B cell (primary cell): Measurements from ENCODE around the gene DGKB. TPM values are rescaled to one million over a fixed set of nuclear protein-coding genes. Genes with fewer than 3 reads are reported as not detected.

ENCODE experiments used
- ATAC-seq: fragments of 200-7000 bp; cut with Tn5 transposase; one replicate; pipeline ENCODE4 v1.10.0; 2021; ENCODE audit warnings: low read depth, mild to moderate bottlenecking, moderate number of reproducible peaks, moderate library complexity
- CTCF ChIA-PET: fragments of 350-600 bp; sonication (Branson Sonifier 250); formaldehyde crosslinking; loops from one replicate; lab custom pipeline; 2021; ENCODE audit warnings: antibody characterized with exemption, inconsistent platforms; lab: Charles Lee
- POLR2A ChIA-PET: fragments of 350-600 bp; sonication (Branson Sonifier 250); formaldehyde crosslinking; loops from one replicate; lab custom pipeline; 2021; ENCODE audit warnings: antibody characterized with exemption; lab: Charles Lee
- DNase-seq: peaks from one replicate; pipeline ENCODE4 v3.0.0; 2013
- H2AFZ ChIP-seq: 2 replicates; pipeline ENCODE4 v1.6.1; 2012; ENCODE audit warnings: mild to moderate bottlenecking, low read depth, low read length; ENCODE audit not compliant: insufficient read depth, poor library complexity, severe bottlenecking
- H3K27ac ChIP-seq, 2 donors: 1 replicate in 1 of 2; 2 replicates in 1 of 2; pipeline ENCODE4 v1.5.1; 2012 to 2013; ENCODE audit warnings: low read length in 2 of 2, mild to moderate bottlenecking in 2 of 2, moderate library complexity in 1 of 2
- H3K27me3 ChIP-seq, 4 experiments: fragments of 200-600 bp in 1 of 4; sonication (generic) in 1 of 4; replicated peaks in 1 of 4; 1 replicate in 2 of 4; 2 replicates in 2 of 4; pipeline versions ENCODE4 v1.6.1 to v1.7.0; 2013 to 2016; ENCODE audit warnings: low read length in 3 of 4, mild to moderate bottlenecking in 2 of 4, mixed read lengths in 1 of 4, moderate library complexity in 1 of 4; ENCODE audit not compliant: insufficient read depth in 4 of 4, control insufficient read depth in 3 of 4; ENCODE audit errors: control extremely low read depth in 1 of 4
- H3K36me3 ChIP-seq, 2 experiments: replicated peaks in 1 of 2; 1 replicate in 1 of 2; 2 replicates in 1 of 2; pipeline versions ENCODE4 v1.6.1 to v1.7.1; 2013; ENCODE audit warnings: low read length in 1 of 2; ENCODE audit not compliant: insufficient read depth in 2 of 2, control insufficient read depth in 1 of 2; ENCODE audit errors: control extremely low read depth in 1 of 2, extremely low read depth in 1 of 2
- H3K4me1 ChIP-seq, 2 donors: fragments of 200-600 bp in 1 of 2; sonication (generic) in 1 of 2; 1 replicate in 1 of 2; 2 replicates in 1 of 2; pipeline versions ENCODE4 v1.5.1 to v1.6.1; 2013 to 2017; ENCODE audit warnings: low read length in 2 of 2; ENCODE audit not compliant: control insufficient read depth in 2 of 2, insufficient read depth in 2 of 2
- H3K4me2 ChIP-seq: replicated peaks from 2 replicates; pipeline ENCODE3; 2012; ENCODE audit warnings: mild to moderate bottlenecking, low read depth, low read length; ENCODE audit not compliant: poor library complexity, severe bottlenecking
- H3K4me3 ChIP-seq, 5 experiments: fragments of 200-600 bp in 1 of 5; sonication (generic) in 1 of 5; 1 replicate in 3 of 5; 2 replicates in 2 of 5; pipeline versions ENCODE4 v1.5.1 to v1.7.0; 2011 to 2016; ENCODE audit warnings: low read length in 4 of 5, mild to moderate bottlenecking in 4 of 5, low read depth in 2 of 5, control low read depth in 1 of 5, moderate library complexity in 1 of 5; ENCODE audit not compliant: insufficient read depth in 1 of 5; ENCODE audit errors: control extremely low read depth in 1 of 5, extremely low read depth in 1 of 5
- H3K79me2 ChIP-seq: fragments of 200-600 bp; sonication (generic); one replicate; pipeline ENCODE4 v1.6.0; 2016; ENCODE audit warnings: low read length; ENCODE audit not compliant: control insufficient read depth, insufficient read depth
- H3K9ac ChIP-seq: fragments of 200-600 bp; sonication (generic); 2 replicates; pipeline ENCODE4 v1.6.1; 2017; ENCODE audit warnings: mild to moderate bottlenecking, low read length, moderate library complexity
- H3K9me3 ChIP-seq, 3 donors: one replicate each; pipeline versions ENCODE4 v1.6.1 to v1.7.1; 2013; ENCODE audit warnings: low read length in 2 of 3; ENCODE audit not compliant: control insufficient read depth in 2 of 3, insufficient read depth in 1 of 3; ENCODE audit errors: control extremely low read depth in 1 of 3
- H4K20me1 ChIP-seq: 2 replicates; pipeline ENCODE4 v1.6.0; 2012; ENCODE audit warnings: mild to moderate bottlenecking, low read length; ENCODE audit not compliant: insufficient read depth, control insufficient read depth, poor library complexity, severe bottlenecking
- H3K27ac Mint-ChIP-seq: one replicate; pipeline ENCODE4 v1.8.0; 2021; ENCODE audit warnings: mixed read lengths
- H3K27me3 Mint-ChIP-seq: one replicate; pipeline ENCODE4 v1.8.0; 2021; ENCODE audit warnings: mixed read lengths
- H3K4me1 Mint-ChIP-seq: one replicate; pipeline ENCODE4 v1.8.0; 2021; ENCODE audit warnings: mixed read lengths
- H3K4me3 Mint-ChIP-seq: one replicate; pipeline ENCODE4 v1.8.0; 2021; ENCODE audit warnings: mixed read lengths
- H3K9me3 Mint-ChIP-seq: one replicate; pipeline ENCODE4 v1.8.0; 2022; ENCODE audit warnings: mixed read lengths; ENCODE audit not compliant: insufficient read depth
- CTCF ChIP-seq: fragments of 200-600 bp; IDR thresholded peaks from one replicate; pipeline ENCODE4 v1.8.0; 2022; ENCODE audit warnings: antibody characterized with exemption, mild to moderate bottlenecking
- EZH2 ChIP-seq: IDR thresholded peaks from 2 replicates; pipeline ENCODE4 v1.6.1; 2012; ENCODE audit warnings: borderline replicate concordance, low read depth, mild to moderate bottlenecking, moderate library complexity, low read length; ENCODE audit not compliant: insufficient read depth, poor library complexity, severe bottlenecking
- WGBS: methylation state at CpG from one replicate; pipeline ENCODE4 v1.1.5; 2013; ENCODE audit warnings: missing lambda C conversion rate; ENCODE audit not compliant: insufficient coverage; 5-methylcytosine and 5-hydroxymethylcytosine counted together
- intact Hi-C: fragments of 100-400 bp; cut with micrococcal nuclease; formaldehyde crosslinking; loops from one replicate; pipeline ENCODE4 v1.10.0; 2022
- polyA plus RNA-seq: library from polyadenylated mRNA; depleted of rRNA; stranded (reverse); fragments of >200 nt; gene quantifications from 2 replicates; pipeline ENCODE4 v1.2.3, GENCODE V29; 2012
- total RNA-seq, 2 donors: library from RNA; stranded (reverse); fragments of 120-200 nt in 1 of 2; gene quantifications; 1 replicate in 1 of 2; 2 replicates in 1 of 2; pipeline versions ENCODE4 v1.2.3 to v1.2.4, GENCODE V29; 2013 to 2022

The DGKB gene
- total and polyA plus RNA-seq, 2 donors (not counting 1 experiment from before 2014, with no cell fraction given), result not detected

- Mint-ChIP-seq H3K4me3 (no peak overlapping the region), H3K4me1 (no peaks in the 10 kb centered on the region), H3K27me3 (no peaks in the 10 kb centered on the region), H3K27ac (no peak overlapping the region), H3K9me3 (no peaks in the 10 kb centered on the region)
- H2AFZ ChIP-seq, result no peak overlapping the region
- CTCF ChIA-PET, result interaction anchor here (1.0 kb wide), 1 partner anchor 25 kb away, joined by 3 read pairs; no protein-coding TSS in a partner anchor
- H3K4me3 ChIP-seq, result no peak overlapping the region
- POLR2A ChIA-PET, result no interaction called here
- no peaks in the 10 kb centered on the region for H3K36me3 ChIP-seq
- no peaks in the 10 kb centered on the region for H3K9me3 ChIP-seq
- intact Hi-C loops, result no loop called here
- no CpG with 5 or more reads among the region's 1 CpG for WGBS
- ATAC-seq (no peak), DNase-seq (no peak)
- H3K27ac ChIP-seq, result no peak overlapping the region
- H3K9ac ChIP-seq, result no peak overlapping the region
- no peak overlapping the region for H3K4me2 ChIP-seq
- H3K79me2 ChIP-seq, result no peaks in the 10 kb centered on the region
- no peaks in the 10 kb centered on the region for H3K4me1 ChIP-seq
- TF ChIP-seq CTCF (no peak), EZH2 (no peak)
- H4K20me1 ChIP-seq, result no peaks in the 10 kb centered on the region
- no peaks in the 10 kb centered on the region for H3K27me3 ChIP-seq
Observed at GRCh38 chr7:14666304-14666703, 236.2 kb downstream of the DGKB start.

GRCh38 chr7:14639801-14640200 lies 262.8 kb downstream of the DGKB start:
- Histone ChIP-seq H3K4me2 (no peak overlapping the region), H4K20me1 (no peaks in the 10 kb centered on the region), H3K9me3 (peaks cover 0 to 10% (median 5%) of the 10 kb centered on the region in 3 donors), H3K27ac (no peak overlapping the region), H2AFZ (no peak overlapping the region), H3K79me2 (no peaks in the 10 kb centered on the region), H3K36me3 (no peaks in the 10 kb centered on the region), H3K4me3 (no peak overlapping the region), H3K9ac (no peak overlapping the region), H3K4me1 (no peaks in the 10 kb centered on the region), H3K27me3 (no peaks in the 10 kb centered on the region)
- no peaks in the 10 kb centered on the region for H3K4me1 Mint-ChIP-seq
- TF ChIP-seq CTCF, result no peak
- TF ChIP-seq EZH2, result no peak
- no CpG with 5 or more reads among the region's 1 CpG for WGBS
- POLR2A ChIA-PET, result no interaction called here
- H3K27me3 Mint-ChIP-seq, result no peaks in the 10 kb centered on the region
- CTCF ChIA-PET, result no interaction called here
- no peak for DNase-seq
- H3K27ac Mint-ChIP-seq, result no peak overlapping the region
- intact Hi-C loops, result no loop called here
- no peak overlapping the region for H3K4me3 Mint-ChIP-seq
- no peak for ATAC-seq
- no peaks in the 10 kb centered on the region for H3K9me3 Mint-ChIP-seq
